ENCODE results near the gene UROC1. TPM values are rescaled to one million over a fixed set of nuclear protein-coding genes. Genes with fewer than 3 reads are reported as not detected.

Gene UROC1
- total RNA-seq, 1 donor from 2014 or later = not detected

GRCh38 chr3:126551121-126551838 is 33.7 kb upstream of the UROC1 start:
- no peak for DNase-seq

GRCh38 chr3:126550488-126551051 is 33.0 kb upstream of the UROC1 start:
- no peak for DNase-seq
- H3K4me3 Mint-ChIP-seq = no peak overlapping the region
- no peaks in the 10 kb centered on the region for H3K9me3 Mint-ChIP-seq
- no peaks in the 10 kb centered on the region for H3K4me1 Mint-ChIP-seq
- intact Hi-C loops (cut with micrococcal nuclease) = no loop called here
- no peaks in the 10 kb centered on the region for H3K36me3 Mint-ChIP-seq (ENCODE audit: low read depth)
- H3K27ac Mint-ChIP-seq = no peak overlapping the region
- no peaks in the 10 kb centered on the region for H3K27me3 Mint-ChIP-seq

More at GRCh38 chr3:126551121-126551838, 33.7 kb upstream of the UROC1 start:
- H3K27ac Mint-ChIP-seq = no peak overlapping the region
- no peaks in the 10 kb centered on the region for H3K4me1 Mint-ChIP-seq
- H3K4me3 Mint-ChIP-seq = no peak overlapping the region
- intact Hi-C loops (cut with micrococcal nuclease) = no loop called here
- H3K36me3 Mint-ChIP-seq (ENCODE audit: low read depth) = no peaks in the 10 kb centered on the region
- no peaks in the 10 kb centered on the region for H3K9me3 Mint-ChIP-seq
- H3K27me3 Mint-ChIP-seq = no peaks in the 10 kb centered on the region

GRCh38 chr3:126549861-126550487 is 32.4 kb upstream of the UROC1 start:
- intact Hi-C loops (cut with micrococcal nuclease) = no loop called here
- DNase-seq = no peak
- no peaks in the 10 kb centered on the region for H3K27me3 Mint-ChIP-seq
- H3K4me1 Mint-ChIP-seq = no peaks in the 10 kb centered on the region
- H3K9me3 Mint-ChIP-seq = no peaks in the 10 kb centered on the region
- H3K4me3 Mint-ChIP-seq = no peak overlapping the region
- H3K27ac Mint-ChIP-seq = no peak overlapping the region
- no peaks in the 10 kb centered on the region for H3K36me3 Mint-ChIP-seq (ENCODE audit: low read depth)

GRCh38 chr3:126548556-126549466 is 31.2 kb upstream of the UROC1 start:
- DNase-seq = no peak
- no peak overlapping the region for H3K27ac Mint-ChIP-seq
- H3K9me3 Mint-ChIP-seq = no peaks in the 10 kb centered on the region
- intact Hi-C loops (cut with micrococcal nuclease) = no loop called here
- H3K27me3 Mint-ChIP-seq = no peaks in the 10 kb centered on the region
- H3K4me3 Mint-ChIP-seq = no peak overlapping the region
- H3K36me3 Mint-ChIP-seq (ENCODE audit: low read depth) = no peaks in the 10 kb centered on the region
- H3K4me1 Mint-ChIP-seq = no peaks in the 10 kb centered on the region

GRCh38 chr3:126547721-126548120 is 30.1 kb upstream of the UROC1 start:
- Mint-ChIP-seq H3K4me3 (no peak overlapping the region), H3K9me3 (no peaks in the 10 kb centered on the region)
- intact Hi-C loops (cut with micrococcal nuclease) = no loop called here

GRCh38 chr3:126546549-126547239 is 29.1 kb upstream of the UROC1 start:
- Mint-ChIP-seq H3K36me3 (ENCODE audit: low read depth) (no peaks in the 10 kb centered on the region), H3K4me3 (no peak overlapping the region), H3K4me1 (no peaks in the 10 kb centered on the region), H3K27me3 (no peaks in the 10 kb centered on the region), H3K9me3 (no peaks in the 10 kb centered on the region), H3K27ac (no peak overlapping the region)
- intact Hi-C loops (cut with micrococcal nuclease) = no loop called here
- DNase-seq = no peak

More at GRCh38 chr3:126547721-126548120, 30.1 kb upstream of the UROC1 start:
- no peak for DNase-seq
- H3K36me3 Mint-ChIP-seq (ENCODE audit: low read depth) = no peaks in the 10 kb centered on the region
- H3K27me3 Mint-ChIP-seq = no peaks in the 10 kb centered on the region
- H3K27ac Mint-ChIP-seq = no peak overlapping the region
- no peaks in the 10 kb centered on the region for H3K4me1 Mint-ChIP-seq

GRCh38 chr3:126546013-126546412 is 28.4 kb upstream of the UROC1 start:
- no peak for DNase-seq
- intact Hi-C loops (cut with micrococcal nuclease) = no loop called here
- H3K9me3 Mint-ChIP-seq = no peaks in the 10 kb centered on the region
- H3K27me3 Mint-ChIP-seq = no peaks in the 10 kb centered on the region
- H3K4me3 Mint-ChIP-seq = no peak overlapping the region
- H3K36me3 Mint-ChIP-seq (ENCODE audit: low read depth) = no peaks in the 10 kb centered on the region
- no peak overlapping the region for H3K27ac Mint-ChIP-seq
- H3K4me1 Mint-ChIP-seq = no peaks in the 10 kb centered on the region

GRCh38 chr3:126545544-126545943 is 28.0 kb upstream of the UROC1 start:
- H3K27me3 Mint-ChIP-seq = no peaks in the 10 kb centered on the region
- no peak overlapping the region for H3K27ac Mint-ChIP-seq
- no peaks in the 10 kb centered on the region for H3K9me3 Mint-ChIP-seq
- H3K4me1 Mint-ChIP-seq = no peaks in the 10 kb centered on the region
- intact Hi-C loops (cut with micrococcal nuclease) = no loop called here
- no peaks in the 10 kb centered on the region for H3K36me3 Mint-ChIP-seq (ENCODE audit: low read depth)
- H3K4me3 Mint-ChIP-seq = no peak overlapping the region
- no peak for DNase-seq

- H3K9me3 Mint-ChIP-seq = no peaks in the 10 kb centered on the region
- H3K27me3 Mint-ChIP-seq = no peaks in the 10 kb centered on the region
- DNase-seq = no peak
- no peaks in the 10 kb centered on the region for H3K4me1 Mint-ChIP-seq
- no peak overlapping the region for H3K27ac Mint-ChIP-seq
- intact Hi-C loops (cut with micrococcal nuclease) = no loop called here
- H3K36me3 Mint-ChIP-seq (ENCODE audit: low read depth) = no peaks in the 10 kb centered on the region
- H3K4me3 Mint-ChIP-seq = no peak overlapping the region
Observed at GRCh38 chr3:126544596-126545281, 27.2 kb upstream of the UROC1 start.

- Mint-ChIP-seq H3K36me3 (ENCODE audit: low read depth) (no peaks in the 10 kb centered on the region), H3K9me3 (no peaks in the 10 kb centered on the region)
- DNase-seq = no peak
Observed at GRCh38 chr3:126543457-126544061, 26.0 kb upstream of the UROC1 start.

GRCh38 chr3:126542340-126543241 is 25.0 kb upstream of the UROC1 start:
- DNase-seq = no peak

More at GRCh38 chr3:126543457-126544061, 26.0 kb upstream of the UROC1 start:
- Mint-ChIP-seq H3K4me1 (no peaks in the 10 kb centered on the region), H3K4me3 (no peak overlapping the region), H3K27ac (no peak overlapping the region), H3K27me3 (no peaks in the 10 kb centered on the region)
- intact Hi-C loops (cut with micrococcal nuclease) = no loop called here

More at GRCh38 chr3:126542340-126543241, 25.0 kb upstream of the UROC1 start:
- Mint-ChIP-seq H3K4me3 (no peak overlapping the region), H3K36me3 (ENCODE audit: low read depth) (no peaks in the 10 kb centered on the region), H3K27me3 (no peaks in the 10 kb centered on the region), H3K4me1 (no peaks in the 10 kb centered on the region), H3K27ac (no peak overlapping the region), H3K9me3 (no peaks in the 10 kb centered on the region)
- intact Hi-C loops (cut with micrococcal nuclease) = no loop called here

Measured in activated CD4-positive, alpha-beta T cell treated with anti-CD3 and anti-CD28 coated beads, Interleukin-2, amount 10 ng/mL, durations not matched to agents 24 days and 14 days (primary cell).